HG03159 (cell line): ENCODE measurements around the gene OR6K2.
"Not testable (repeated sequence)": the region's sequence is repeated elsewhere in the genome, so short reads cannot be mapped to it uniquely, and the experiment has no call there.

Experiments
- ATAC-seq: cut with Tn5 transposase; IDR thresholded peaks from one replicate; pipeline ENCODE4 v1.9.1; 2021; ENCODE audit warnings: mild to moderate bottlenecking, moderate library complexity; ENCODE audit not compliant: unreplicated experiment

Gene OR6K2

GRCh38 chr1:158700552-158700951 is at the start of gene OR6K2:
Gene OR6K2 (minus strand): TSS chr1:158700652. CDS start chr1:158700652, 0 bp downstream.
- no peak for ATAC-seq

GRCh38 chr1:158735848-158736247 is 35.4 kb upstream of the OR6K2 start:
- no peak for ATAC-seq

GRCh38 chr1:158732524-158732923 is 32.1 kb upstream of the OR6K2 start:
- no peak for ATAC-seq

- no peak for ATAC-seq
Measured at GRCh38 chr1:158731707-158732106, 31.3 kb upstream of the OR6K2 start.

- ATAC-seq: no peak
Measured at GRCh38 chr1:158730453-158730852, 30.0 kb upstream of the OR6K2 start.

GRCh38 chr1:158728510-158729225 is 28.2 kb upstream of the OR6K2 start:
- no peak for ATAC-seq

GRCh38 chr1:158724442-158724841 is 24.0 kb upstream of the OR6K2 start:
- no peak for ATAC-seq

- ATAC-seq: no peak
Measured at GRCh38 chr1:158720620-158721019, 20.2 kb upstream of the OR6K2 start, which contains the start of gene OR6K3. Gene OR6K3 (minus strand): TSS chr1:158720720. CDS start chr1:158718115, 2,605 bp downstream.

- ATAC-seq: no peak
Measured at GRCh38 chr1:158719664-158720063, 19.2 kb upstream of the OR6K2 start.

GRCh38 chr1:158717344-158717743 is 16.9 kb upstream of the OR6K2 start:
- no peak for ATAC-seq

- ATAC-seq: no peak
Measured at GRCh38 chr1:158716335-158716734, 15.9 kb upstream of the OR6K2 start.

GRCh38 chr1:158714754-158715153 is 14.3 kb upstream of the OR6K2 start:
- ATAC-seq: no peak

GRCh38 chr1:158711098-158711497 is 10.6 kb upstream of the OR6K2 start:
- no peak for ATAC-seq

GRCh38 chr1:158706096-158706495 is 5.6 kb upstream of the OR6K2 start:
- no peak for ATAC-seq

GRCh38 chr1:158694596-158694995 is 5.9 kb downstream of the OR6K2 start:
- ATAC-seq: no peak

- ATAC-seq: no peak
Measured at GRCh38 chr1:158692356-158692755, 8.1 kb downstream of the OR6K2 start.

GRCh38 chr1:158691907-158692306 is 8.5 kb downstream of the OR6K2 start:
- no peak for ATAC-seq

GRCh38 chr1:158691149-158691548 is 9.3 kb downstream of the OR6K2 start:
- ATAC-seq: not testable (repeated sequence)

GRCh38 chr1:158689875-158690274 is 10.6 kb downstream of the OR6K2 start:
- ATAC-seq: no peak

GRCh38 chr1:158689110-158689509 is 11.3 kb downstream of the OR6K2 start:
- no peak for ATAC-seq

- ATAC-seq: not testable (repeated sequence)
Measured at GRCh38 chr1:158688343-158688742, 12.1 kb downstream of the OR6K2 start.

GRCh38 chr1:158687037-158687436 is 13.4 kb downstream of the OR6K2 start:
- ATAC-seq: no peak
